Measurements from ENCODE around the gene MMP7.

The MMP7 gene

GRCh38 chr11:102530558-102530957 is at the start of gene MMP7:
TSS of gene MMP7 (minus strand) at chr11:102530747. CDS start at chr11:102530700, 47 bp downstream.
- DNase-seq (ENCODE audit: low spot score) = no peak

GRCh38 chr11:102577723-102578122 is 47.2 kb upstream of the MMP7 start:
- DNase-seq (ENCODE audit: low spot score) = no peak

- no peak for DNase-seq (ENCODE audit: low spot score)
Observed at GRCh38 chr11:102577182-102577581, 46.6 kb upstream of the MMP7 start.

GRCh38 chr11:102576350-102576749 is 45.8 kb upstream of the MMP7 start:
- no peak for DNase-seq (ENCODE audit: low spot score)

- DNase-seq (ENCODE audit: low spot score) = no peak
Observed at GRCh38 chr11:102575012-102575411, 44.5 kb upstream of the MMP7 start.

GRCh38 chr11:102573851-102574250 is 43.3 kb upstream of the MMP7 start:
- DNase-seq (ENCODE audit: low spot score) = no peak

GRCh38 chr11:102572554-102573220 is 42.1 kb upstream of the MMP7 start:
- DNase-seq (ENCODE audit: low spot score) = no peak

- DNase-seq (ENCODE audit: low spot score) = no peak
Observed at GRCh38 chr11:102568851-102569250, 38.3 kb upstream of the MMP7 start.

GRCh38 chr11:102566112-102566511 is 35.6 kb upstream of the MMP7 start:
- DNase-seq (ENCODE audit: low spot score) = no peak

- DNase-seq (ENCODE audit: low spot score) = no peak
Observed at GRCh38 chr11:102564110-102564509, 33.6 kb upstream of the MMP7 start.

- no peak for DNase-seq (ENCODE audit: low spot score)
Observed at GRCh38 chr11:102561636-102562035, 31.1 kb upstream of the MMP7 start.

- no peak for DNase-seq (ENCODE audit: low spot score)
Observed at GRCh38 chr11:102560555-102561011, 30.0 kb upstream of the MMP7 start.

- DNase-seq (ENCODE audit: low spot score) = no peak
Observed at GRCh38 chr11:102559839-102560238, 29.3 kb upstream of the MMP7 start.

- no peak for DNase-seq (ENCODE audit: low spot score)
Observed at GRCh38 chr11:102555091-102555490, 24.5 kb upstream of the MMP7 start.

GRCh38 chr11:102553835-102554282 is 23.3 kb upstream of the MMP7 start:
- no peak for DNase-seq (ENCODE audit: low spot score)

GRCh38 chr11:102552447-102553194 is 22.1 kb upstream of the MMP7 start:
- no peak for DNase-seq (ENCODE audit: low spot score)

- no peak for DNase-seq (ENCODE audit: low spot score)
Observed at GRCh38 chr11:102552020-102552419, 21.5 kb upstream of the MMP7 start.

- no peak for DNase-seq (ENCODE audit: low spot score)
Observed at GRCh38 chr11:102551169-102551781, 20.7 kb upstream of the MMP7 start.

GRCh38 chr11:102546923-102547471 is 16.4 kb upstream of the MMP7 start:
- no peak for DNase-seq (ENCODE audit: low spot score)

- no peak for DNase-seq (ENCODE audit: low spot score)
Observed at GRCh38 chr11:102546427-102546826, 15.9 kb upstream of the MMP7 start.

GRCh38 chr11:102545701-102546100 is 15.2 kb upstream of the MMP7 start:
- no peak for DNase-seq (ENCODE audit: low spot score)

- no peak for DNase-seq (ENCODE audit: low spot score)
Observed at GRCh38 chr11:102544594-102544993, 14.0 kb upstream of the MMP7 start.

GRCh38 chr11:102539567-102539966 is 9.0 kb upstream of the MMP7 start:
- DNase-seq (ENCODE audit: low spot score) = no peak

Data from hematopoietic multipotent progenitor cell treated with erythropoietin and hydrocortisone succinate and interleukin-3 and kit ligand, for 17 days (in vitro differentiated cells).